H1 (cell line): ENCODE results near the gene HDLBP. TPM values are rescaled to one million over a fixed set of nuclear protein-coding genes. Genes with fewer than 3 reads are reported as not detected.

Source experiments
- CTCF ChIA-PET: fragments of 300-600 bp; sonication (Branson Sonifier 250); formaldehyde crosslinking; loops from one replicate; lab custom pipeline; 2021; ENCODE audit not compliant: partially characterized antibody; lab: Charles Lee
- POLR2A ChIA-PET: fragments of 300-600 bp; sonication (Branson Sonifier 250); formaldehyde crosslinking; loops from one replicate; lab custom pipeline; 2021; ENCODE audit warnings: inconsistent platforms; ENCODE audit not compliant: partially characterized antibody; lab: Charles Lee
- DNase-seq, 2 experiments: peaks; one replicate each; pipeline versions ENCODE4 v3.0.0 to v3.0.0-alpha.2; 2010 to 2022; ENCODE audit warnings: low spot score in 2 of 2, low read depth in 1 of 2, mixed read lengths in 1 of 2
- FAIRE-seq: peaks from 2 replicates; lab custom pipeline; 2011; peaks lifted over from hg19 to GRCh38; lab: Jason Lieb, UNC
- H2AFZ ChIP-seq: 2 replicates; pipeline ENCODE4 v1.8.1; 2012; ENCODE audit warnings: low read length, inconsistent platforms
- H2AK5ac ChIP-seq: 2 replicates; pipeline ENCODE4 v1.6.1; 2013; ENCODE audit warnings: low read depth, low read length
- H2BK120ac ChIP-seq: replicated peaks from 2 replicates; pipeline ENCODE3; 2013; ENCODE audit warnings: low read depth, low read length, inconsistent platforms
- H2BK12ac ChIP-seq: 2 replicates; pipeline ENCODE4 v1.6.1; 2013; ENCODE audit warnings: low read depth, low read length
- H2BK15ac ChIP-seq: 2 replicates; pipeline ENCODE4 v1.6.1; 2013; ENCODE audit warnings: low read length
- H2BK20ac ChIP-seq: 2 replicates; pipeline ENCODE4 v1.6.1; 2013; ENCODE audit warnings: low read length
- H2BK5ac ChIP-seq: 2 replicates; pipeline ENCODE4 v1.6.1; 2013; ENCODE audit warnings: low read depth, low read length
- H3K14ac ChIP-seq: 2 replicates; pipeline ENCODE4 v1.6.1; 2013; ENCODE audit warnings: inconsistent platforms; ENCODE audit not compliant: insufficient read length
- H3K18ac ChIP-seq: 2 replicates; pipeline ENCODE4 v1.6.1; 2013; ENCODE audit warnings: low read length; ENCODE audit errors: extremely low read depth
- H3K23ac ChIP-seq: 2 replicates; pipeline ENCODE4 v1.6.1; 2013; ENCODE audit warnings: inconsistent platforms; ENCODE audit not compliant: insufficient read length
- H3K23me2 ChIP-seq: 2 replicates; pipeline ENCODE4 v1.6.1; 2013; ENCODE audit warnings: low read depth, low read length
- H3K27ac ChIP-seq: 2 replicates; pipeline ENCODE4 v1.6.1; 2011; ENCODE audit warnings: low read depth, low read length, inconsistent platforms
- H3K27me3 ChIP-seq, 4 experiments: replicated peaks in 1 of 4; 1 replicate in 1 of 4; 2 replicates in 3 of 4; pipeline versions ENCODE4 v1.6.1 to v1.8.1; 2011 to 2013; ENCODE audit warnings: low read length in 3 of 4, mild to moderate bottlenecking in 3 of 4, inconsistent platforms in 2 of 4, mixed read lengths in 2 of 4, moderate library complexity in 1 of 4; ENCODE audit not compliant: control insufficient read depth in 3 of 4, insufficient read depth in 3 of 4; ENCODE audit errors: extremely low read depth in 1 of 4
- H3K36me3 ChIP-seq, 4 experiments: 2 replicates each; pipeline versions ENCODE4 v1.6.1 to v1.8.1; 2011 to 2013; ENCODE audit warnings: mild to moderate bottlenecking in 4 of 4, low read length in 3 of 4, moderate library complexity in 2 of 4, control low read depth in 1 of 4, inconsistent platforms in 1 of 4; ENCODE audit not compliant: insufficient read depth in 4 of 4, control insufficient read depth in 2 of 4
- H3K4ac ChIP-seq: replicated peaks from 2 replicates; pipeline ENCODE3; 2013; ENCODE audit warnings: low read length, low read depth, mixed read lengths, inconsistent platforms; ENCODE audit not compliant: insufficient read length
- H3K4me1 ChIP-seq, 4 experiments: replicated peaks in 1 of 4; 1 replicate in 1 of 4; 2 replicates in 3 of 4; pipeline versions ENCODE4 v1.6.1 to v1.8.1; 2011 to 2013; ENCODE audit warnings: low read length in 3 of 4, inconsistent platforms in 2 of 4, mixed read lengths in 1 of 4; ENCODE audit not compliant: insufficient read depth in 4 of 4, control insufficient read depth in 3 of 4
- H3K4me2 ChIP-seq, 2 experiments: 2 replicates each; pipeline versions ENCODE4 v1.6.1 to v1.8.1; 2011 to 2013; ENCODE audit warnings: low read depth in 2 of 2, low read length in 2 of 2, control low read depth in 1 of 2, inconsistent platforms in 1 of 2, mild to moderate bottlenecking in 1 of 2; ENCODE audit not compliant: insufficient read depth in 1 of 2
- H3K4me3 ChIP-seq, 4 experiments: fragments of 200-600, 300-600 bp in 1 of 4; sonication (generic), shearing (Covaris generic), sonication (Bioruptor Twin) in 1 of 4; 2 replicates each; pipeline versions ENCODE4 v1.5.1 to v1.8.1; 2011 to 2016; ENCODE audit warnings: low read length in 4 of 4, low read depth in 3 of 4, control low read depth in 2 of 4, inconsistent platforms in 2 of 4, mild to moderate bottlenecking in 2 of 4, mixed read lengths in 1 of 4, moderate library complexity in 1 of 4; ENCODE audit not compliant: insufficient read depth in 2 of 4; ENCODE audit errors: extremely low read depth in 1 of 4
- H3K56ac ChIP-seq: replicated peaks from 2 replicates; pipeline ENCODE3; 2013; ENCODE audit warnings: low read depth, mild to moderate bottlenecking, mixed read lengths, low read length, inconsistent platforms; ENCODE audit not compliant: insufficient read length
- H3K79me1 ChIP-seq: 2 replicates; pipeline ENCODE4 v1.6.1; 2013; ENCODE audit warnings: low read depth, low read length, control low read depth
- H3K79me2 ChIP-seq, 2 experiments: 2 replicates each; pipeline versions ENCODE4 v1.6.1 to v1.8.1; 2012 to 2013; ENCODE audit warnings: low read length in 2 of 2, mild to moderate bottlenecking in 2 of 2, inconsistent platforms in 1 of 2; ENCODE audit not compliant: insufficient read depth in 2 of 2, control insufficient read depth in 1 of 2
- H3K9ac ChIP-seq, 4 experiments: replicated peaks in 1 of 4; 1 replicate in 1 of 4; 2 replicates in 3 of 4; pipeline versions ENCODE4 v1.6.1 to v1.8.1; 2011 to 2013; ENCODE audit warnings: low read depth in 3 of 4, low read length in 3 of 4, control low read depth in 2 of 4, mild to moderate bottlenecking in 2 of 4, moderate library complexity in 2 of 4, inconsistent platforms in 1 of 4; ENCODE audit errors: extremely low read depth in 1 of 4
- H3K9me3 ChIP-seq, 2 experiments: 2 replicates each; pipeline versions ENCODE4 v1.6.1 to v1.8.1; 2012 to 2013; ENCODE audit warnings: mild to moderate bottlenecking in 2 of 2, moderate library complexity in 2 of 2, control low read depth in 1 of 2, inconsistent platforms in 1 of 2, low read depth in 1 of 2, low read length in 1 of 2, mixed read lengths in 1 of 2; ENCODE audit not compliant: insufficient read depth in 2 of 2
- H4K20me1 ChIP-seq, 2 experiments: replicated peaks in 1 of 2; 2 replicates each; pipeline versions ENCODE3 to v1.8.1; 2011 to 2013; ENCODE audit warnings: inconsistent platforms in 2 of 2, low read length in 2 of 2, mild to moderate bottlenecking in 1 of 2; ENCODE audit not compliant: insufficient read depth in 2 of 2, control insufficient read depth in 1 of 2
- H4K5ac ChIP-seq: 2 replicates; pipeline ENCODE4 v1.6.1; 2013; ENCODE audit warnings: low read length, low read depth, mixed read lengths, inconsistent platforms; ENCODE audit not compliant: insufficient read length
- H4K8ac ChIP-seq: 2 replicates; pipeline ENCODE4 v1.8.0; 2013; ENCODE audit warnings: mild to moderate bottlenecking, moderate library complexity, low read length, inconsistent platforms; ENCODE audit not compliant: insufficient read depth; ENCODE audit errors: extremely low read depth
- H4K91ac ChIP-seq: replicated peaks from 2 replicates; pipeline ENCODE3; 2013; ENCODE audit warnings: low read length, mixed read lengths, inconsistent platforms; ENCODE audit not compliant: insufficient read length
- CREB1 ChIP-seq: IDR thresholded peaks from 2 replicates; pipeline ENCODE4 v1.6.1; 2012; ENCODE audit warnings: inconsistent platforms
- CTCF ChIP-seq, 3 experiments: IDR thresholded peaks; 1 replicate in 2 of 3; 2 replicates in 1 of 3; pipeline versions ENCODE4 v1.5.1 to v1.6.1; 2011; ENCODE audit warnings: low read length in 3 of 3, mild to moderate bottlenecking in 3 of 3, inconsistent platforms in 2 of 3, low read depth in 1 of 3, moderate library complexity in 1 of 3; ENCODE audit not compliant: insufficient read depth in 1 of 3; ENCODE audit errors: control extremely low read depth in 1 of 3
- E2F6 ChIP-seq: IDR thresholded peaks from 2 replicates; pipeline ENCODE4 v1.6.1; 2012; ENCODE audit warnings: inconsistent platforms
- FOSL1 ChIP-seq: IDR thresholded peaks from 2 replicates; pipeline ENCODE4 v1.6.1; 2011; ENCODE audit warnings: mild to moderate bottlenecking, low read depth, low read length, moderate library complexity; ENCODE audit not compliant: insufficient read depth
- HDAC2 ChIP-seq, 2 experiments: fragments of 300-600 bp in 1 of 2; sonication (generic) in 1 of 2; IDR thresholded peaks; 2 replicates each; pipeline ENCODE4 v1.6.1; 2011 to 2012; ENCODE audit warnings: low read depth in 2 of 2, low read length in 2 of 2, mild to moderate bottlenecking in 2 of 2, moderate library complexity in 2 of 2, borderline replicate concordance in 1 of 2, inconsistent platforms in 1 of 2
- KDM4A ChIP-seq: IDR thresholded peaks from one replicate; pipeline ENCODE4 v1.7.1; 2012; ENCODE audit warnings: low read depth, mild to moderate bottlenecking, moderate library complexity, low read length, inconsistent platforms; ENCODE audit not compliant: severe bottlenecking
- WGBS, 2 experiments: shearing (Covaris generic) in 1 of 2; methylation state at CpG; one replicate each; pipeline versions ENCODE4 v1.1.6 to v1.1.7; 2013 to 2015; ENCODE audit warnings: low lambda C conversion rate in 2 of 2, mixed read lengths in 2 of 2, inconsistent platforms in 1 of 2, low coverage in 1 of 2, missing lambda C conversion rate in 1 of 2; ENCODE audit not compliant: insufficient replicate concordance in 2 of 2, insufficient coverage in 1 of 2, insufficient read length in 1 of 2; ENCODE audit errors: extremely low coverage in 1 of 2, missing lambda C conversion rate in 1 of 2; 5-methylcytosine and 5-hydroxymethylcytosine counted together
- polyA plus RNA-seq, 7 experiments: library from polyadenylated mRNA; depleted of rRNA in 3 of 7; stranded (reverse) in 5 of 7; unstranded in 2 of 7; fragments of >200 nt in 5 of 7; fragments of 200-250 nt in 2 of 7; gene quantifications; 1 replicate in 5 of 7; 2 replicates in 1 of 7; 4 replicates in 1 of 7; pipeline versions ENCODE4 v1.2.1 to v1.2.3, GENCODE V29; 2011 to 2013; ENCODE audit warnings: missing spikeins in 2 of 7, mixed read lengths in 2 of 7
- total RNA-seq: library from RNA; stranded (reverse); fragmentation: NEBNext Ultra II Directional; extraction: Animal tissue kit (Norgen Biotek cat#: 25700); gene quantifications from 2 replicates; pipeline ENCODE4 v1.2.1, GENCODE V29; 2021

Gene HDLBP
- total and polyA plus RNA-seq, 2 of the 8 experiments (the other 6 are each of a cell fraction or from before 2014, with no cell fraction given): 185 to 360 TPM

- Histone ChIP-seq H2BK5ac (0 out of 2 replicates have a peak overlapping the region, but pooled peaks have one; percentile 52), H3K56ac (no peak overlapping the region), H3K79me2 (peaks cover 10 to 84% of the 10 kb centered on the region in 2 experiments), H2BK15ac (no peak overlapping the region), H2BK120ac (no peak overlapping the region), H2AFZ (no peak overlapping the region), H3K23ac (no peak overlapping the region), H3K4me3 (peak overlapping the region; percentile 55 to 83 (median 66)), H4K8ac (peak overlapping the region; percentile 72), H2BK12ac (0 out of 2 replicates have a peak overlapping the region, but pooled peaks have one; percentile 27), H3K23me2 (peaks cover 8% of the 10 kb centered on the region; the same call in 1 of the 2 replicates), H3K79me1 (peaks cover 27% of the 10 kb centered on the region), H3K4me1 (peaks cover 0 to 13% (median 3%) of the 10 kb centered on the region in 4 experiments; a peak in 5 of 7 replicates), H3K4ac (no peak overlapping the region), H4K20me1 (peaks cover 14 to 44% of the 10 kb centered on the region in 2 experiments), H3K27ac (peak overlapping the region; percentile 14; the same call in 1 of the 2 replicates), H4K5ac (no peak overlapping the region), H3K36me3 (peaks cover 0 to 2% (median under 1%) of the 10 kb centered on the region in 4 experiments; a peak in 3 of 8 replicates), H3K9ac (peak overlapping the region; percentile 48 to 79 (median 62); a peak in 6 of 7 replicates), H3K14ac (no peak overlapping the region), H3K18ac (peak overlapping the region; percentile 13; the same call in 1 of the 2 replicates), H3K4me2 (peak overlapping the region; percentile 69 to 77), H2AK5ac (no peak overlapping the region), H3K27me3 (no peaks in the 10 kb centered on the region), H4K91ac (no peak overlapping the region), H2BK20ac (no peak overlapping the region), H3K9me3 (no peaks in the 10 kb centered on the region)
- ChIA-PET CTCF (no interaction called here), POLR2A (interaction anchor here (0.6 to 1.0 kb wide), 3 partner anchors 31 to 46 kb away, joined by 3 to 5 read pairs (median 3); no protein-coding TSS in a partner anchor)
- WGBS, 2 experiments: 16% methylated on average over 10 of the region's 102 CpGs; no CpG with 5 or more reads in 1 of the 2 experiments
- DNase-seq (peak in 1 of 2 experiments; percentile 75), FAIRE-seq (no peak)
- TF ChIP-seq FOSL1 (no peak), KDM4A (peak; percentile 53), CTCF (IDR thresholded peaks at IDR 0.05; ENCODE audit: control extremely low read depth in 1 of 3, insufficient read depth in 1 of 3, low read depth in 1 of 3, low read length in 3 of 3) (0 out of 4 replicates have a peak, but pooled peaks of 1 of the 3 experiments have one; percentile 2), CREB1 (0 out of 2 replicates have a peak, but pooled peaks have one; percentile 27), E2F6 (no peak), HDAC2 (IDR thresholded peaks at IDR 0.05; ENCODE audit: borderline replicate concordance in 1 of 2, low read depth in 2 of 2, low read length in 2 of 2) (no peak)
Observed at GRCh38 chr2:241272303-241273209, 42.9 kb downstream of the HDLBP start.
